HFFc6 (cell line): ENCODE data around the gene FANCE. TPM values are rescaled to one million over a fixed set of nuclear protein-coding genes. Genes with fewer than 3 reads are reported as not detected.
A peak's percentile ranks its signal among the peaks of the same experiment; 100 is the strongest.

ENCODE experiments used
- DNase-seq: peaks from one replicate; pipeline ENCODE4 v3.0.0-alpha.2; 2018
- H3K27ac Mint-ChIP-seq: 2 replicates; pipeline ENCODE4 v1.8.0; 2020; ENCODE audit warnings: mild to moderate bottlenecking, mixed read lengths
- H3K27me3 Mint-ChIP-seq: 2 replicates; pipeline ENCODE4 v1.8.0; 2021; ENCODE audit warnings: mild to moderate bottlenecking, moderate library complexity, mixed read lengths; ENCODE audit not compliant: insufficient read depth
- H3K36me3 Mint-ChIP-seq: 2 replicates; pipeline ENCODE4 v1.8.0; 2021; ENCODE audit warnings: low read depth, mixed read lengths
- H3K4me1 Mint-ChIP-seq: 2 replicates; pipeline ENCODE4 v1.8.0; 2020; ENCODE audit warnings: low read depth, mixed read lengths
- H3K4me3 Mint-ChIP-seq: 2 replicates; pipeline ENCODE4 v1.8.0; 2020; ENCODE audit warnings: mild to moderate bottlenecking, moderate library complexity, mixed read lengths
- H3K9me3 Mint-ChIP-seq: 2 replicates; pipeline ENCODE4 v1.8.0; 2020; ENCODE audit warnings: mild to moderate bottlenecking, mixed read lengths
- CTCF ChIP-seq: fragments of 200-600 bp; sonication (generic); IDR thresholded peaks from 2 replicates; pipeline ENCODE4 v1.5.0; 2021; ENCODE audit warnings: antibody characterized with exemption, mild to moderate bottlenecking
- total RNA-seq, 6 experiments: library from RNA; stranded (reverse); fragmentation: NEBNext Ultra II Directional; extraction: Animal tissue kit (Norgen Biotek cat#: 25700); gene quantifications; 2 replicates in 1 of 6; 3 replicates in 5 of 6; pipeline ENCODE4 v1.2.3, GENCODE V29; 2021

The FANCE gene
- total RNA-seq, 6 experiments from 2014 or later, result 7.2 to 10.7 (median 9.2) TPM

- Mint-ChIP-seq H3K4me3 (no peak overlapping the region), H3K4me1 (peaks cover 23% of the 10 kb centered on the region), H3K9me3 (no peaks in the 10 kb centered on the region), H3K36me3 (peaks cover 10% of the 10 kb centered on the region; the same call in 1 of the 2 replicates), H3K27ac (no peak overlapping the region), H3K27me3 (peaks cover 3% of the 10 kb centered on the region)
- no peak for TF ChIP-seq CTCF
- no peak for DNase-seq
Measured at GRCh38 chr6:35410131-35410530, 42.0 kb upstream of the FANCE start.

GRCh38 chr6:35411066-35411465 is 41.1 kb upstream of the FANCE start:
- Mint-ChIP-seq H3K4me3 (no peak overlapping the region), H3K9me3 (no peaks in the 10 kb centered on the region), H3K27ac (peak overlapping the region; percentile 56; the same call in 1 of the 2 replicates), H3K36me3 (peaks cover 14% of the 10 kb centered on the region; the same call in 1 of the 2 replicates), H3K27me3 (peaks cover 3% of the 10 kb centered on the region), H3K4me1 (peaks cover 31% of the 10 kb centered on the region)
- no peak for DNase-seq
- no peak for TF ChIP-seq CTCF

- DNase-seq, result no peak
- Mint-ChIP-seq H3K4me1 (peaks cover 31% of the 10 kb centered on the region), H3K27ac (no peak overlapping the region), H3K36me3 (peaks cover 14% of the 10 kb centered on the region; the same call in 1 of the 2 replicates), H3K27me3 (peaks cover 3% of the 10 kb centered on the region), H3K4me3 (no peak overlapping the region), H3K9me3 (no peaks in the 10 kb centered on the region)
- no peak for TF ChIP-seq CTCF
Measured at GRCh38 chr6:35412102-35412501, 40.0 kb upstream of the FANCE start.

GRCh38 chr6:35413911-35414310 is 38.2 kb upstream of the FANCE start:
- H3K4me3 Mint-ChIP-seq, result no peak overlapping the region
- no peak for TF ChIP-seq CTCF
- peaks cover 3% of the 10 kb centered on the region for H3K27me3 Mint-ChIP-seq
- no peaks in the 10 kb centered on the region for H3K9me3 Mint-ChIP-seq
- H3K36me3 Mint-ChIP-seq, result peaks cover 18% of the 10 kb centered on the region; the same call in 1 of the 2 replicates
- H3K27ac Mint-ChIP-seq, result no peak overlapping the region
- H3K4me1 Mint-ChIP-seq, result peaks cover 43% of the 10 kb centered on the region
- DNase-seq, result no peak

- Mint-ChIP-seq H3K27ac (peak overlapping the region; percentile 88), H3K4me3 (0 out of 2 replicates have a peak overlapping the region, but pooled peaks have one; percentile 34), H3K4me1 (peaks cover 45% of the 10 kb centered on the region), H3K9me3 (no peaks in the 10 kb centered on the region), H3K27me3 (peaks cover 3% of the 10 kb centered on the region), H3K36me3 (peaks cover 18% of the 10 kb centered on the region; the same call in 1 of the 2 replicates)
- peak; percentile 81 for TF ChIP-seq CTCF
- peak; percentile 92 for DNase-seq
Measured at GRCh38 chr6:35415065-35415891, 36.9 kb upstream of the FANCE start.
